ENCODE results near the gene GRB10. TPM values are rescaled to one million over a fixed set of nuclear protein-coding genes. Genes with fewer than 3 reads are reported as not detected.

The GRB10 gene
- total and polyA plus RNA-seq, 4 donors = 10.7 to 53.1 (median 17.5) TPM

GRCh38 chr7:50827281-50827680 is 44.6 kb upstream of the GRB10 start:
- Histone ChIP-seq H3K4me3 (ENCODE audit: low read depth in 1 of 3, low read length in 3 of 3) (no peak overlapping the region), H3K4me1 (ENCODE audit: control insufficient read depth in 4 of 4, insufficient read depth in 4 of 4, low read length in 3 of 4) (no peaks in the 10 kb centered on the region), H3K36me3 (ENCODE audit: control insufficient read depth in 4 of 4, insufficient read depth in 3 of 4, low read depth in 1 of 4, low read length in 3 of 4) (no peaks in the 10 kb centered on the region), H3K9me3 (ENCODE audit: control insufficient read depth in 4 of 4, low read length in 3 of 4) (no peaks in the 10 kb centered on the region), H3K27ac (ENCODE audit: low read depth in 1 of 2, low read length in 2 of 2) (no peak overlapping the region), H3K9ac (ENCODE audit: low read depth in 1 of 2, low read length in 2 of 2) (no peak overlapping the region), H3K27me3 (ENCODE audit: control insufficient read depth in 4 of 4, insufficient read depth in 4 of 4, low read length in 3 of 4) (no peaks in the 10 kb centered on the region)
- no peak for DNase-seq (ENCODE audit: low spot score)
- TF ChIP-seq GABPA (IDR thresholded peaks at IDR 0.05 in 1 of 2, conservative IDR thresholded peaks at IDR 0.05 in 1 of 2) (no peak), ZBTB33 (IDR thresholded peaks at IDR 0.05) (no peak)

- no peak for DNase-seq (ENCODE audit: low spot score)
- TF ChIP-seq RAD21 (IDR thresholded peaks at IDR 0.05) = no peak
- TF ChIP-seq JUND (IDR thresholded peaks at IDR 0.05) = peak in 1 of 2 donors; percentile 35
- no peak for TF ChIP-seq FOXA1 (IDR thresholded peaks at IDR 0.05)
- no peak for TF ChIP-seq RXRA (IDR thresholded peaks at IDR 0.05)
- TF ChIP-seq HNF4G (IDR thresholded peaks at IDR 0.05) = no peak
- Histone ChIP-seq H3K36me3 (ENCODE audit: control insufficient read depth in 4 of 4, insufficient read depth in 3 of 4, low read depth in 1 of 4, low read length in 3 of 4) (no peaks in the 10 kb centered on the region), H3K27ac (ENCODE audit: low read depth in 1 of 2, low read length in 2 of 2) (no peak overlapping the region), H3K9me3 (ENCODE audit: control insufficient read depth in 4 of 4, low read length in 3 of 4) (no peaks in the 10 kb centered on the region), H3K4me1 (ENCODE audit: control insufficient read depth in 4 of 4, insufficient read depth in 4 of 4, low read length in 3 of 4) (no peaks in the 10 kb centered on the region), H3K4me3 (ENCODE audit: low read depth in 1 of 3, low read length in 3 of 3) (no peak overlapping the region), H3K9ac (ENCODE audit: low read depth in 1 of 2, low read length in 2 of 2) (no peak overlapping the region), H3K27me3 (ENCODE audit: control insufficient read depth in 4 of 4, insufficient read depth in 4 of 4, low read length in 3 of 4) (no peaks in the 10 kb centered on the region)
- 86% methylated on average over 8 of the region's 8 CpGs for WGBS
These were observed 43.9 kb upstream of the GRB10 start for GRCh38 chr7:50826371-50827172.

- no peak overlapping the region for H3K4me3 ChIP-seq (ENCODE audit: low read depth in 1 of 3, low read length in 3 of 3)
- no peaks in the 10 kb centered on the region for H3K36me3 ChIP-seq (ENCODE audit: control insufficient read depth in 4 of 4, insufficient read depth in 3 of 4, low read depth in 1 of 4, low read length in 3 of 4)
- WGBS = 85% methylated on average over 7 of the region's 7 CpGs
- H3K4me1 ChIP-seq (ENCODE audit: control insufficient read depth in 4 of 4, insufficient read depth in 4 of 4, low read length in 3 of 4) = no peaks in the 10 kb centered on the region
- H3K27me3 ChIP-seq (ENCODE audit: control insufficient read depth in 4 of 4, insufficient read depth in 4 of 4, low read length in 3 of 4) = no peaks in the 10 kb centered on the region
- DNase-seq (ENCODE audit: low spot score) = no peak
- TF ChIP-seq REST (IDR thresholded peaks at IDR 0.05) (no peak), TAF1 (conservative IDR thresholded peaks at IDR 0.05) (no peak), MAX (IDR thresholded peaks at IDR 0.05) (no peak), ATF3 (IDR thresholded peaks at IDR 0.05) (no peak), JUND (IDR thresholded peaks at IDR 0.05) (no peak), GABPA (IDR thresholded peaks at IDR 0.05 in 1 of 2, conservative IDR thresholded peaks at IDR 0.05 in 1 of 2) (no peak)
- no peak overlapping the region for H3K27ac ChIP-seq (ENCODE audit: low read depth in 1 of 2, low read length in 2 of 2)
- no peaks in the 10 kb centered on the region for H3K9me3 ChIP-seq (ENCODE audit: control insufficient read depth in 4 of 4, low read length in 3 of 4)
- H3K9ac ChIP-seq (ENCODE audit: low read depth in 1 of 2, low read length in 2 of 2) = no peak overlapping the region
These were observed 42.8 kb upstream of the GRB10 start for GRCh38 chr7:50825465-50825864.
